OCI-LY7 (cell line): ENCODE data around the gene GRAP. TPM values are rescaled to one million over a fixed set of nuclear protein-coding genes. Genes with fewer than 3 reads are reported as not detected.

Experiments
- BruUV-seq: library from RNA; stranded (reverse); fragments of 400-500 nt; replicated peaks from 2 replicates; lab custom pipeline; 2021; lab: Mats Ljungman, UMichigan
- CTCF ChIA-PET: fragments of 300-600 bp; sonication (Branson Sonifier 250); formaldehyde crosslinking; loops from one replicate; lab custom pipeline; 2022; ENCODE audit warnings: antibody characterized with exemption; ENCODE audit not compliant: unreplicated experiment; lab: Charles Lee
- POLR2A ChIA-PET: fragments of 300-600 bp; sonication (Branson Sonifier 250); formaldehyde crosslinking; loops from one replicate; lab custom pipeline; 2022; ENCODE audit warnings: antibody characterized with exemption; lab: Charles Lee
- DNase-seq: peaks from one replicate; pipeline ENCODE4 v3.0.0-alpha.2; 2015; ENCODE audit warnings: low spot score
- H2AFZ ChIP-seq: fragments of 200-600 bp; sonication (generic), shearing (Covaris generic); 2 replicates; pipeline ENCODE4 v1.6.1; 2014; ENCODE audit warnings: mild to moderate bottlenecking, antibody characterized with exemption, low read length, moderate library complexity
- H3K27ac ChIP-seq: fragments of 200-600 bp; sonication (generic); 2 replicates; pipeline ENCODE4 v1.5.1; 2014; ENCODE audit warnings: mixed run types, low read depth, mild to moderate bottlenecking, moderate library complexity, low read length, inconsistent platforms; ENCODE audit not compliant: poor library complexity, severe bottlenecking
- H3K36me3 ChIP-seq: fragments of 200-600 bp; sonication (generic); 2 replicates; pipeline ENCODE4 v1.6.1; 2014; ENCODE audit warnings: mild to moderate bottlenecking, antibody characterized with exemption, low read length, moderate library complexity, mixed read lengths; ENCODE audit not compliant: insufficient read depth
- H3K4me1 ChIP-seq: fragments of 200-600 bp; sonication (generic); 2 replicates; pipeline ENCODE4 v1.5.1; 2014; ENCODE audit warnings: mild to moderate bottlenecking, low read length; ENCODE audit not compliant: insufficient read depth, poor library complexity, severe bottlenecking
- H3K4me2 ChIP-seq: fragments of 200-600 bp; sonication (generic); 2 replicates; pipeline ENCODE4 v1.6.1; 2014; ENCODE audit warnings: mild to moderate bottlenecking, low read length
- H3K4me3 ChIP-seq: fragments of 200-600 bp; sonication (generic); 2 replicates; pipeline ENCODE4 v1.5.1; 2014; ENCODE audit warnings: mild to moderate bottlenecking, low read depth, low read length; ENCODE audit not compliant: poor library complexity, severe bottlenecking
- H3K79me2 ChIP-seq: fragments of 200-600 bp; sonication (generic); 2 replicates; pipeline ENCODE4 v1.6.1; 2016; ENCODE audit warnings: low read depth, mild to moderate bottlenecking, low read length, moderate library complexity, mixed read lengths; ENCODE audit not compliant: insufficient read depth
- H3K9me2 ChIP-seq: fragments of 200-600 bp; sonication (generic); 2 replicates; pipeline ENCODE4 v1.6.1; 2016; ENCODE audit warnings: mild to moderate bottlenecking, low read length, mixed read lengths; ENCODE audit not compliant: insufficient read depth
- H3K9me3 ChIP-seq: fragments of 200-600 bp; sonication (generic); 2 replicates; pipeline ENCODE4 v1.6.1; 2014; ENCODE audit warnings: mild to moderate bottlenecking, mixed run types, low read length, mixed read lengths
- H4K20me1 ChIP-seq: fragments of 200-600 bp; sonication (generic); 2 replicates; pipeline ENCODE4 v1.6.1; 2014; ENCODE audit warnings: mild to moderate bottlenecking, antibody characterized with exemption, low read length, moderate library complexity, mixed read lengths; ENCODE audit not compliant: insufficient read depth
- CTCF ChIP-seq: fragments of 200-600 bp; sonication (generic); conservative IDR thresholded peaks from 2 replicates; pipeline ENCODE4 v1.5.1; 2014; ENCODE audit warnings: mild to moderate bottlenecking, antibody characterized with exemption, low read length, moderate library complexity, mixed read lengths
- EZH2phosphoT487 ChIP-seq: fragments of 200-600 bp; sonication (generic); IDR thresholded peaks from 2 replicates; pipeline ENCODE4 v1.6.1; 2018; ENCODE audit warnings: low read depth, borderline replicate concordance, mild to moderate bottlenecking, mixed run types, antibody characterized with exemption, low read length, moderate library complexity, mixed read lengths
- intact Hi-C: fragments of 100-400 bp; cut with micrococcal nuclease; formaldehyde crosslinking; loops from one replicate; pipeline ENCODE4 v1.10.0; 2022; ENCODE audit not compliant: unreplicated experiment
- total RNA-seq, 2 experiments: library from RNA; depleted of rRNA in 1 of 2; stranded (reverse); fragments of >200 nt in 1 of 2; shearing (Covaris generic) in 1 of 2; gene quantifications; 2 replicates each; pipeline ENCODE4 v1.2.3, GENCODE V29; 2014 to 2022

GRAP gene
- total RNA-seq, 2 experiments from 2014 or later, result 154 to 221 TPM

DNA sequence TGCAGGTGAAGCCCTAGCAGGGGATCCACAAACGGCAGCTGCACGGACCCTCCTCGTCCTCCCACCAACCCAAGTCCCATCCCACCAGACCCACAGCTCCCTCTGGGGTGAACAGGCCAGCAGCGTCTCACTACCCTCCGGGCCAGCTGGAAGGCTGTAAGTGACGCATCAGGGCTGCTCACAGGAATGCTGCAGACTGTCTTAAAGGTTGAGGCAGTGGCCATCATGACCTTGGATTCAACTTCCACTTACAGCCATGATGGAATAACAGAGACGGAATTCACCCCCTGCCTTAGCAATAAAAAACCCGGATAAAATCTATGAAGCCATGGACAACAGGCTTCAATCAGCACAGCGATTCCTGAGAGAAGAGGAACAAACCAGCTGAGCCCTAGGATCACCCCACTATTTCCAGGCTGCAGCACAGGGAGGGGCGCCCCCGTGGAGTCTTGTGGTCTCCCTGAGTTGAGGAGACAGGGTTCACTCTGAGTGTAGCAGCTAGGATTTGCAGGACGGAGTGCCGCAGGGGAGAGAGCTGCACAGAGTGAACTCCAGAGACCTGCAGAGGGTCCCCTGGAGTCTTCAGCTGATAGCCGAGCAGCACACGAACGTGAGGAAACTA lies 52.7 kb downstream of the GRAP start:
- no peak overlapping the region for H2AFZ ChIP-seq
- TF ChIP-seq EZH2phosphoT487, result no peak
- no peak for TF ChIP-seq CTCF
- H3K27ac ChIP-seq, result no peak overlapping the region
- POLR2A ChIA-PET, result no interaction called here
- CTCF ChIA-PET, result no interaction called here
- no TSS peak for BruUV-seq
- H3K9me3 ChIP-seq, result peaks cover 4% of the 10 kb centered on the region; the same call in 1 of the 2 replicates
- intact Hi-C loops, result no loop called here
- no peaks in the 10 kb centered on the region for H4K20me1 ChIP-seq
- H3K4me1 ChIP-seq, result peaks cover 14% of the 10 kb centered on the region
- H3K79me2 ChIP-seq, result no peaks in the 10 kb centered on the region
- no peak overlapping the region for H3K4me3 ChIP-seq
- H3K9me2 ChIP-seq, result no peaks in the 10 kb centered on the region
- H3K36me3 ChIP-seq, result peaks cover 4% of the 10 kb centered on the region; the same call in 1 of the 2 replicates
- no peak for DNase-seq
- peak overlapping the region; percentile 43; the same call in 1 of the 2 replicates for H3K4me2 ChIP-seq

DNA sequence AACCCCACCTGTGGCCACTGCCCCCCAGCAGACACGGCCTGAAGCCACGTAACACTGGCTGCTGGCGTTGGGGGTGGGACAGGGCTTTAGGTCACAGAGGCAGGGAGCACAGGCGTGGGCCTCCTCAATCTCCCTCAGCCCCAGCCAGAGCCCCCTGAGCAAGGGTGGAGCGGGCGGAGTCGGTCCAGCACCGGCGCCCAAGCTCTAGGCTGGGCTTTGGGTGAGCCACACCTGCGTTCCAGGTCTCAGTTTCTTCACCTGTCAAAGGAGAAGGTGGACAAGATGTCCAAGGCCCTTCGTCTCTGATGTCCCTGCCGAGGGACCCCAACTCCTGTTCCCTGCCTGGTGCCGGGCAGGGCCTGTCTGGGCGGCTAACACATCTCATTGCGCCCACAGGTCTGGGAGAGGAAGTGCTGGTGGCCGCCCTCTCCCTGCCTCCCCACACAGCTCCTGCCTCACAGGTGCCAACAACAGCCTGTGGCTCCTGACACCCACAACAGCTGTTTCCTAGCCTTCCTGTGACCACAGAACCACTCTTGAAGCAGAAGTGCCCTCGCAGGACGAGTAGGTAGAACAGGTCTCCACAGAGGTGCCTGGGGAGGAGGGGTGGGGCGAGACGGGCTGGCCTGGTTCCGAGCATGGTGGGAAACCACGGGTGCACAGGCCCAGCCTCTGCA lies 54.2 kb downstream of the GRAP start:
- DNase-seq, result peak; percentile 68
- peaks cover 4% of the 10 kb centered on the region; the same call in 1 of the 2 replicates for H3K9me3 ChIP-seq
- CTCF ChIA-PET, result no interaction called here

More for the DNA sequence above, 54.2 kb downstream of the GRAP start:
- H3K27ac ChIP-seq, result no peak overlapping the region
- H2AFZ ChIP-seq, result peak overlapping the region; percentile 28; the same call in 1 of the 2 replicates
- H3K4me3 ChIP-seq, result no peak overlapping the region
- peaks cover 14% of the 10 kb centered on the region for H3K4me1 ChIP-seq
- H3K9me2 ChIP-seq, result no peaks in the 10 kb centered on the region
- TF ChIP-seq CTCF, result no peak
- no peak for TF ChIP-seq EZH2phosphoT487
- POLR2A ChIA-PET, result no interaction called here
- H3K79me2 ChIP-seq, result no peaks in the 10 kb centered on the region
- no TSS peak for BruUV-seq
- peak overlapping the region; percentile 43 for H3K4me2 ChIP-seq
- intact Hi-C loops, result no loop called here
- peaks cover 4% of the 10 kb centered on the region; the same call in 1 of the 2 replicates for H3K36me3 ChIP-seq
- no peaks in the 10 kb centered on the region for H4K20me1 ChIP-seq
